OCI-M2 (cell line): Measurements from ENCODE around the gene FGF1.
A peak's percentile ranks its signal among the peaks of the same experiment; 100 is the strongest.

Experiments used
- DNase-seq: peaks from one replicate; lab custom pipeline; 2025; ENCODE audit not compliant: unreplicated experiment; lab: John Stamatoyannopoulos, UW

Gene FGF1

DNA sequence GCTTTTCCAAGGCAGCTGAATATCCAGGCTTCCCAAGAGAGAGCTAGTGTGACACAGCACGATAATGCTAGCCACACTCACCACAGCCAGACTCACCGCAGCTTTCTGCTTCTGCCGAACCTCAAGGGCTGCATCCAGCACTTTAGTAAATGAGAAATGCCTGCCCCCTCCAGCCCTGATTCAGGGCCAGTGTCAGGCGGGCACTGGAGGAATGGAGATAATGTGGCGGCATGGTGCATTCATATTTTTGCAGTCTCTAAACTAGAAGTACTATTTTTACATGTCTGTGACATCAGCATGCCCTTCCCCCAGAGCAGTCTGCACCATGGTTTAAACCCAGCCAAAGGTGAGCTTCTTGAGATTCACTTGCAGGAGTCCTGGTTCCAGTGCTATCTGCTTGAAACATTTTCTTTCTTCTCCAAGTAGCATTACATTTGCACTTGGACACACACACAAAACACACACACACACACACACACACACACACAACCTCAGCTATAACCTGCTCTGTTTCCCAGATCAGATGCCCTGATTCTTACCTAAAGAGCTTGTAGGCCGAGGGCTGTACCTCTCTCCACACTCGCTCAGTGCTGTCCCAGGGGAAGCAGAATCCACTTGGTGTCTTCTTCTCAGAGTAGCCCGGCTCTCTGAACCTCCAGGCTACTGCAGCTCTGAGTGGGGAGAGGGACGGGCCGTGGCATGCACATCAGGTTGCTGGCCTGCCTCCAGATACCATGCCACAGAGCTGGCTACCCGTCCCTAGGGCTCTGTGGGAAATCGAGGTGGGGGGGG lies at the start of gene FGF1:
Gene FGF1 (minus strand): TSS at position 673 of the 792 bp plus-strand sequence. CDS start 71,963 bp downstream, outside the sequence.
- no peak for DNase-seq

DNA sequence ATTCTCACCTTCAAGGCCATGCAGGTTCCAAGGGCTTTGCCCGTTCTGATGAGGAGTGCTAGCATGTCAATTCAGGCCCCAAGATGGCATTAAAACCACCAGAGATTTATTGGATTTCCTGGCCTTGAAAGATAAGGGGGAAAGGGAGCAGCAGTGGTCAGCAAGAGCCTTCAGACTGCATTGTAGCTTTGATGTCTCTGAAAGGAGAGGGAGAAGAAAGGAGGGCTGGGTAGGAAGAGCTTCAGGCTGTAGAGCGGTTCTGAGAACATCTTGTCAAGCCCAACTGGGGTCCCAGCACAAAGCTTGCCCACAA lies 41.8 kb upstream of the FGF1 start:
- no peak for DNase-seq

DNA sequence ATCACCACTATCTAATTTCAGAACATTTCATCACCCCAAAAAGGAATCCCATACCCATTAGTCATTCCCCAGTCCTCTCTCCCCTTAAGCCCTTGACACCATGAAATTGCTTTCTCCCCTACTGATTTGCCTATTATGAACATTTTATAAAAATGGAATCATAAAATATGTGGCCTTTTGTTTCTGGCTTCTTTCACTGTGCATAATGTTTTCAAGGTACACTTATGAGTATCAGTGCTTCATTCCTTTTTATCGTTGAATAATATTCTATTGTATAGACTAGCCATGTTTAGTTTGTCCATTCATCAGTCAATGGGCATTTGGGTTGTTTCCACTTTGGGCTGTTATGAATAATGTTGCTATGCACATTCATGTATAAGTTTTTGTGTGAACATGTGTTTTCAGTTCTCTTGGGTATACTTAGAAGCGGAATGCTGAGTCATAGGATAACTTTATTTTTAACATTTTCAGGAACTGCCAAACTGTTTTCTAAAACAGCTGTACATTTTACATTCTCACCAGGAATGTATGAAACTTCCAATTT lies 40.4 kb upstream of the FGF1 start:
- no peak for DNase-seq

DNA sequence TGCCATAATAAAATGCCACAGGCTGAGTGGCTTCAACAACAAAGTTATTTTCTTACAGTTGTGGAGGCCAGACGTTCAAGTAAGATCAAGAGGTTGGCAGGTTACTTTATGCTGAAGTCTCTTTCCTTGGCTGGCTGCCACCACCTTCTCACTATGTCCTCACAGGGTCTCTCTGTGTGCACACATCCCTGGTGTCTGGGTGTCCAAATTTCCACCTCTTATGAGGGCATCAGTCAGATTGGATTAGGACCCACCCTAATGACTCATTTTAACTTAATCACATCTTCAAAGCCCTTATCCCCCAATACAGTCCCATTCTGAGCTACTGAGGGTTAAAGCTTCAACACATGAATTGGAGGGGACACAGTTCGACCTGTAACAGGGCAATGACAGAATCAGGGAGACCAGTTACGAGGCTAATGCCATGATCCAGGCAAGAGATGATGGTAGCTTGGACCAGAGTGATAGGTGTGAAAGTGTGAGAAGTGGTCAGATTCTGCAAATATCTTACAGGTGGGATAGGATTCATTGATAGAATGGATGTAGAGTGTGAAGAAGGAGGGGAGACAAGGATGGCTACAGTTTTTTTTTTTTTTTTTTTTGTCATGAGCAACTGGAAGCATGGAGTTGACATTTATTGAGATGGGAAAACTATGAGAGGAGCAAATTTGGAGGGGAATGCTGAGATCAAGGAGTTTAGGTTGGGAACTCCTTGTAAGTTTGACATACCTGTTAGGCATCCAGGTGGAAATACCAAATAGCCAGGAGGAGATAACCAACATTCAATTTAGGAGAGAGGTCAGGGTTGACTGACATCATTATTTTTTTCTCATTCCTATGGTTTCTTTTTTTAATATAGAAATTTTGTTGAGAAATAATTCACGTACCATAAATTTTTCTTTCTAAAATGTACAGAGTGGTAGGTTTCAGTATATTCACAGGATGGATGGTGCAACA lies 39.6 kb upstream of the FGF1 start:
- no peak for DNase-seq

DNA sequence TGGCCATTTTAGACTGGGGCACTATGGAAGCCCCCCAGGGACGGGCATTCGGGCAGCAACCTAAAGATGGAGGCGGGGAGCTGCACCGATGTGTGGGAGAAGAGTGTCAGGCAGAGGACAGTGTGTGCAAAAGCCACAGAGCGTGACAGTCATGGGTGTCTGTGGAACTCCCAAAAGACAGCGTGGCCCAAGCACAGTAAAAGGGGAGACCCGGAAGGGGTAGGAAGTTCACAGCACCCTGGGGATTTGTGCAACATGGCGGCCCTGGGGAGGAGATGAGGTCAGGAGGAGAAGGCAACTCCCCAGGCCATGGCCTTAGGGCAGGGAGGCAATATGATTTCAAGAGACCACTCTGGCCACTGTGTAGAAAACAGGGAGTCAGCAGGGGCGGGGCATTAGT lies 38.9 kb upstream of the FGF1 start:
- DNase-seq: no peak

DNA sequence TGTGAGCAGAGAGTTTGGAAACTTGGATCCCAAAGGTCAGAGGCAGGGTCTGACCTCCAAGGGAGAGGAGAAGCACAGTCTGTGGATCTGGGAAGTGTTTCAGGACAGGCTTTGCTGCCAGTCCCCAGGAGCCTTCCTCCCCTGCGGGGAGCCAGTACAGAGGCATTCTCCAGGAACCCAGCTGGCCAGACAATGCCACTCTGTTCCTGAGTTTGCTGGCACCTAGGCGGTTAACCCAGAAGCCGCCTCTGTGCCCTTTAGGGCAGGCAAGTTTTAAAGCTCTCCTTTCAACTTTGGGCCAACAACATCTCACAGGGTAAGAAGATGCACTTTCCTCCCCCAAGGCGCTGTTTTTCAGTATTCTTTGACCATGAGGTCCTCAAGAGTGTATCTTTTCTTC lies 37.0 kb upstream of the FGF1 start:
- no peak for DNase-seq

DNA sequence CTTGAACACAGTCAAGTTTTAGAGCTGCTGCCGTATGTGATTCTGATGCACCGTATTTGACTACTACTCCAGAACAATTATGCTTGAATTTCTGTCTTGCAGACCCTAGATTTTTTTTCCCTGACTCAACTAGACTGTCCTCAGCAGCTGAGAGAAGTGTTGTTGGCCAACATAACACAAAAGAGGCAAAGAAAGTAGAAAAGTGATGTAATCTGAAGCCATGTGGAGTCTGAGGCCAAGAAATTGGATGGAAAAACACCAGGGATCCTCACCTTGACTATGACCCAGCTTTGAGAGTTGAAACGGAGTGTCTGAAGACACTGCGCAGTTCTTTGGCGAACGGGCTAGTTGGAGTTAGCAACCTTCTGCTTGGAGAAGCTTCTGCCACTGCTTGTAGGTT lies 36.3 kb upstream of the FGF1 start:
- DNase-seq: no peak

DNA sequence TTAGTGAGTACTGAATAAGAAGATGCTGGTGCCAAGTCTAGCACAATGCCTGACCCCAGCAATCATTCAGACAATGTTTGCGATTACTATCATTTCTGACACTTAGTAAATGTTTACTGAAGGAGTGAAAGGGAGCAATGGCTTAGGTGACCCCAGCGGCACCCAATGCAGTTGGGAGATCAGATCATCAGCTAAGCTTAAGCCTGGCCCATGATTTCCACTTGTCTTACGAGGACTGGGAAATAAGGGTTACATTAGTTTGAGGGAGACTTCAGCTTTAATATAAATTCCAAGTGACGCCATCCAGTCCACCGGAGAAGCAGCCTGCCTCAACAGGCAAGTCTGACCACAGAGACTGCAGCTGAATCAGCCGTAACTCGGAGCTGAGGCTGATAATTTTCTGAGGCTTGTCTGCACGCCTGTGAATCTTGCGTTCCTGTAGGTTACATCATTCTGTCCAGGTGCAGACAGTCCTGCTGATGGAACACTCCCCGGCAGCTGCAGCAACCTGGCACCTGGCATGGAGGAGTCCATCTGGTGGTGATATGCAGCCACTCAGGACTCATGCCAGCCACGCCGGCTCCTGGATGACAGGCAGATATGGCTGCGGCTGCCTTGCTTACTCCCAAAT lies 34.9 kb upstream of the FGF1 start:
- no peak for DNase-seq

DNA sequence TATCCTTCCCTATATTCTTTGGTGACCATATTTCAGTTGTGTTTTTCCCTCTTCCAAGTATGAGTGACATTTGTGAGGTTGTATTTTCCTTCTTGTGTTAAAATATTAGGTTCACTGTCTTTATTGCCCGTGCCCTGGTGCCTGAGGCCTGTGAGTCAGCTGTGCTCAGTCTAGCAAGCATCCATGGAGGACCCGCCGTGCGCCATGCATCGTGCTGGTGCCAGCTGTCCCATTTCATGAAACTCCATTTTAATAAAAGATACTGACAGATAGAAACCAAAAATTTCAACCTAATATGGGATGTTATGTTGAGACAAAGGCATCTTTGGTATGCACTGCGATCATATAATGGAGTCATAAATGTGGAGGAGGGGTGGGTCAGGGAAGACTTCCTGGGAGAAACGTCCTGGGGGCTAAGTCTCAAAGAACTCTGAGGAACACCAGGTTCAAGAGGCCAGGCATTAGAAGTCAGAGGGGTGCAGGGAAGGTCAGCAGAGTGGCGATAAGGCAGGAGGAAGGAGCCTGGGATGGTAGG lies 34.0 kb upstream of the FGF1 start:
- no peak for DNase-seq

DNA sequence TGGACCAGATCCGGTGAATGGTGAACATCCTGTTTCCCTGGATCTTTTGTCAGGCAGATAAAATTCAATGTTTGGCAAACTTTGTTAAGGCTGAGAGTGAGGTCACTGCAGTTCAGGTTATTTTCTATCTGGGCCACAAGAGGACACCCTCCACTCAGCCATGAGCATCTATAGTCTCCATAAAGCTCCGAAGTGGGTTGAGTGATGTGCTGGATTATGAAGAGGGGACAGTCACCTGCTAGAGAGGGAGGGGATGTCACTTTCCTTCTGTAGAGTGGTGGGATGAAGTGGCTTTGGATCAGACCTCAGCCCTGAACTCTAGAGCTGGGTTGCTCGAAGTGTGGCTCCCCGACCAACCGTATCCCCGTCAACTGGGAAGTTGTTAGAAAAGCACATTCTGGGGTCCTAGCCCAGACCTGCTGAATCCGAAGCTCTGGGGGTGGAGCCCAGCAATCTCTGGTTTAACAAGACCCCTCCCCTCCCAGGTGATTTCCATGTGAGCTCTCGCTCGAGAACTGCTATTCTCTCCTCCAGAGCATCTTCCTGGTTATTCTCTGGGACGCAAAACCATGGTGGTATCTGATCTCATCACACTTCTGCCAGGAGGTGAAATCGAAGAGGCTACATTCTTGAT lies 31.8 kb upstream of the FGF1 start:
- no peak for DNase-seq

DNA sequence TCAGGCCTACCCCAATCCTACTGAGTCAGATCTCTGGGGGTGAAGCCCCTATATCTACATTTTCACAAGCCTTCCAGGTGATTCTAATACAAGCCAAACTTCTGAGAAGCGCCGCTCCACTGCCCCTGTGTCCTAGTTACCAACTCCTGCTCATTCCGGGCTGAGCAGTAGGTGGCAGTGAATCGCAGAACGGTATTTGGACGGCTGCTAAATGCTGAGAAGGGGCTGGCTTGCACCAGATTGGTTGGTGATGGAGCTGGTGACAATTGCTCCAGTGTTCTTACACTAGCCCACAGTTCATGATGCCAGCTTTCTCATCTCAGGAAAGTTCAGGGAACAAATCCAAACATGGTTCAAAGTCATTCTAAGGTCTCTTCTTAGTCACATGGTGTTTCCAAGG lies 31.1 kb upstream of the FGF1 start:
- DNase-seq: no peak

DNA sequence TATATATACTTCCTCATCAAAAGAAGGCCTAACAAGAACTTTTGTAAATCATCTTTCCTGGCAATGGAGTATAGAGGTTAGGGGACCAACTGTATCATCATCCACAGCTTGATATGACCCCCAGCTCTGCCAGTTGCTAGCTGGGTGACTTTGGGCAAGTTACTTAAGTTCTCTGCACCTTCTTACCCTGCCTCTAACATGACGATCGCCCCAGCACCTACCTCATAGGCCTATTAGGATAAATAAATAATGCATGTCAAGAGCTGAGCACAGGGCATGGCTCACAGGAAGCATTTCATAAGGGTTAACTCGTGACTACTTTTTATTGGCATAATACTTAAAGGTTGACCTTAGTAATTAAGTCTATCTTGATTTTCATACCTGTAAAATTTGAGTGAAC lies 29.4 kb upstream of the FGF1 start:
- no peak for DNase-seq

DNA sequence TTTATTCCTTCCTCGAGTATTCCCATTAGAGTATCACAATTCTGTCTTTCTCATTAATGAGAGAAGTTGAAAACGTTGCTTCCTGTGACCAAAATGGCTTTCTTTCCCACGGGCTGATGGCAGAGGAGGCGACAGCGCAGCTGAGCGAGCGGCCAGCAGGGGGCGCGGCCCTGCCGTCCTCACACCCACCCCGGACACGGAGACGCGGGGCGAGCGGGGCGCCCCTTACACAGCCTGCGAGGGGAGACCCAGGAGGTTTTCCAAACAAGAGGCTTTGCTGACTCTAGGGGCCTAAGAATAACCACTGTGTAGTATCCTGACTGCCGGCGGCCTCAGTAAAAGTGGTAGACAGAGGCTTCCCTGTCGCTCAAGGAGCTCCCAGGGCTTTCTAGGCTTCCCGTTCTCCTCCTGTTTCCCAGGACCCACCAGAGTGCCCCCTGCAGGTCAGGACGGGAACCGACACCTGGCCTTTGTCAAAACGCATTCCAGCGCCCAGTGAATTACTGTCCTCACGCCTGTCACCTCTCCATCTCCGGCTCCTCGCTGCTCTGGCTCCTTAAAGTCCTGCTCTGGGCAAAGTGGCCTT lies 27.3 kb upstream of the FGF1 start:
- DNase-seq: peak; percentile 31

DNA sequence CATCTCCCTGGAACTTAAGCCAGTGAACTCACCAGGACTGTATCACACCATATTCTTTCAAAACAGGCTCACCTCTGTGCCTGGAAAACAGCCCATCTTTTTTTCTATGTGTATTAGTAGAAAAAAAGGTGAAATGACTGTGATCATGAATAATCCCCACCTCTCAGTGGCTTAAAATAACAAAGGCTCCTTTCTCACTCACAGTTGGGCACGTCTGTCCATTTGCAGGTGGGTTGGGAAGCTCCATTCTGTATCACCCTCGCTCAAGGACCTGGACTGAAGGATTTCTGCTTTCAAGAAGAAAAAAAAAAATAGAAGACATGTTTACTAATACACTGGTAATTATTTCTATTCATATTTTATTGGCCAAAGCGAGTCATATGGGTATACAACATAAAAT lies 17.3 kb upstream of the FGF1 start:
- DNase-seq: no peak

DNA sequence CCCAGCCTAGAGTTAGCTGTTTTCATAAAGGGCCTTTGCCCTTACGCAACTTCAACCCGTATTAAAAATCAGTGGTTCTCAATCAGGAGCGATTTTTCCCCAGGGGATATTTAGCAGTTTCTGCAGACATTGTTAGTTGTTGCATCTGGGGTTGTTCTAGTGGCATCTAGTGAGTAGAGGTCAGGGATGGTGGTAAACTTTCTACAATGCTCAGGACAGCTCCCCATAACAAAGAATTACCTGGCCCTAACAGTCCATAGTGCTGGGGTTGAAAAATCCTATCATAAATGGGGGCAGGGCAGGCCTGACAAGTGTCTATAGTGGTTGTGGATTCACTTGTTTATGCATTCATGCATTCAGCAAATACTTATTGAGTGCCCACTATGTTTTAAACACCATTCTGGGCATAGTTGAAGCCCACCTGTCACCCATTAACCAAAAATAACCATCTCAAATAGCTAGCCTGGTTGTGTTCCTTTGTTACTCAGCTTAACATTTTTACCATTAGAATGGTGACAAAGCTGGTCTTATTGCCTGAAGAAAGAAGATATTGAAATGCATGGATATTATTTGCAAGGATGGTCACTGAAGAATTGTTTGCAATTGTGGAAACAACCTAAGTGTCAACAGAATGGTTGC lies 15.9 kb upstream of the FGF1 start:
- no peak for DNase-seq

DNA sequence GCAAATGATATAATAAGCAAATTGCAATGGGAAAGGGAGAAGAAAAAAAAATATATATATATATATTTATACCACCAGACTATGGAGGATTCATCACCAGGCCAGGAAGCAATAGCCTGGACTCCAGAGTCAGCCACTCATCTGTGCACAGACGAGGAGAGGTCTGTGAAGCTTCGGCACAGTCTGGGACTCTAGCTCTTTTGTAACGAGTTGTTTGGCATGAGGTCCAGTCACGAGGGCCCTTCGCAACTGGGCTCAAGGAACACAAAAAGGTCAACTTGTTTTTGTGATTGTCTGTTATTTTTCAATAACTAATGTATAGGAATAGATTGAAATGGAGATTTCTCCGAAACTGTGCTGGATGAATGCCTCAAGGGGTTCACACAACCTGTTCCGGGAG lies 14.7 kb upstream of the FGF1 start:
- no peak for DNase-seq

DNA sequence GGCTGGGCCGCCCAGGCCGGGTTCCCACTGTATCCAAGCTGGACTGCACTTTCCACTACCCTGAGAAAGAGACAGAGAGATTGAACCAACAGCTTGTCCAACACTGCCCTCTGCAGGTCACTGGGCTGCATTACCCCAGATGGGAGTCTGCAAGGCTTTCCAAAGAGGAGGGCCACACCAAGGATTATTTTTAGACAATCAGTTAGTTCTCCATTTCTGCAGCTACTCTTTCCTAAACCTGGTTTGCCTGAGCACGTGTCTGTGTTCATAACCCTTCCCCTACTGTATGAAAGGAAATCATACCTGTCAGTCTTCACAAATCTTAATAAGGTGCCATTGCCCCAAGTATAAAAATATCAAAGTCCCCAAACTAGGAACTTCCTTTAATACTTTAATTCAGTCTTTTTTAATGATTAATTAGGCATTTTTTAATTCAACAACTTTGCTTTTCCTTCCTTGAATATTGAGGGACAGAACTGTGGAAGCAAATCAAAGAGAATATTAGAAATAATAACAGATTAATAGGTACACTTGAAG lies 13.4 kb upstream of the FGF1 start:
- DNase-seq: peak; percentile 61

DNA sequence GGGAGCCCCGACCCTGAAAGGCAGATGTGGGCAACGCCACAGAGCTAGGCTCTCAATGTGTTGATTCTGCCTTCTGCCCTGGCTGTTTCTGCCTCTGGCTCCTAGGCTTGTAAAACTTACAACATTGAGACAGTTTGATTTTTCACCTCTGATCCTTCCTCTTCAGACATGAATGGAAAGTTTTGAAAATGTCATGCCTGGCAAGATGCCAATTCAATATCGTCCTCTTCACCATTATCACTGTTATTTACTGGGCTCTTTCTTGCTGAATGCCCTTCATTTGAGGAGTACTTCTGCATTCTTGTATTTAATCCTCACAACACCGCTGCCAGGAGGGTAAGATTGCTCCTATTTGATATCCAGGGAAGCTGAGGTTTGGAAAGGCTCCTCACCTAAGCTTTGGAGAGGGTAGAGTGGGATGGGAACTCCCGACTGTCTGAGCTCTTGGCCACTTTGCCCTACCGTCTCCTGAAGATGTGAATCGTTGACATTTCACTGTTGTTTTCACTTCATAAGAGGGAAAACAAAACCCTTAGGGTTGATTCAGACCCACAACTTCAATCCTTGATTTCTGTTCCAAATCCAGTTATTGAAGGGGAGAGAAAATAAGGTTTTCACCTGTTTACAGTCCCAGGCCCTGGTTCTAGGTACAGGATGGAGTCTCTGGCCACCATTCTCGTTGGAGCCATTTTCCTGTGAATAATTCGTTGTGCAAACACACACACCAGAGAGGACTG lies 12.7 kb upstream of the FGF1 start:
- no peak for DNase-seq
